Endodermal cell (in vitro differentiated cells): ENCODE measurements around the gene DCBLD1. TPM values are rescaled to one million over a fixed set of nuclear protein-coding genes. Genes with fewer than 3 reads are reported as not detected.

Experiments
- DNase-seq: peaks from one replicate; pipeline ENCODE4 v3.0.0-alpha.2; 2017
- H3K27ac ChIP-seq: 2 replicates; pipeline ENCODE4 v1.5.1; 2013; ENCODE audit warnings: mild to moderate bottlenecking, low read depth, low read length, moderate library complexity
- H3K27me3 ChIP-seq: 2 replicates; pipeline ENCODE4 v1.6.1; 2013; ENCODE audit warnings: mild to moderate bottlenecking, low read length, moderate library complexity; ENCODE audit not compliant: insufficient read depth, control insufficient read depth, poor library complexity, severe bottlenecking
- H3K36me3 ChIP-seq: 2 replicates; pipeline ENCODE4 v1.7.0; 2013; ENCODE audit warnings: mild to moderate bottlenecking, low read length, moderate library complexity; ENCODE audit not compliant: control insufficient read depth, insufficient read depth
- H3K4me1 ChIP-seq: one replicate; pipeline ENCODE4 v1.7.0; 2013; ENCODE audit warnings: low read length; ENCODE audit not compliant: control insufficient read depth, insufficient read depth
- H3K4me3 ChIP-seq: 2 replicates; pipeline ENCODE4 v1.5.1; 2013; ENCODE audit warnings: mild to moderate bottlenecking, low read length, moderate library complexity
- H3K9ac ChIP-seq: 2 replicates; pipeline ENCODE4 v1.6.1; 2013; ENCODE audit warnings: mild to moderate bottlenecking, low read length, moderate library complexity; ENCODE audit not compliant: poor library complexity, severe bottlenecking; ENCODE audit errors: extremely low read depth
- H3K9me3 ChIP-seq: 2 replicates; pipeline ENCODE4 v1.6.1; 2013; ENCODE audit warnings: mild to moderate bottlenecking, low read length, moderate library complexity; ENCODE audit not compliant: control insufficient read depth
- H3K27ac Mint-ChIP-seq: 2 replicates; pipeline ENCODE4 v1.8.0; 2020; ENCODE audit warnings: mixed read lengths
- H3K27me3 Mint-ChIP-seq: 2 replicates; pipeline ENCODE4 v1.8.0; 2021; ENCODE audit warnings: mild to moderate bottlenecking, mixed read lengths; ENCODE audit not compliant: insufficient read depth
- H3K36me3 Mint-ChIP-seq: 2 replicates; pipeline ENCODE4 v1.8.0; 2020; ENCODE audit warnings: low read depth, mixed read lengths
- H3K4me1 Mint-ChIP-seq: 2 replicates; pipeline ENCODE4 v1.8.0; 2020; ENCODE audit warnings: mixed read lengths
- H3K4me3 Mint-ChIP-seq: 2 replicates; pipeline ENCODE4 v1.8.0; 2020; ENCODE audit warnings: mild to moderate bottlenecking, moderate library complexity, mixed read lengths
- H3K9me3 Mint-ChIP-seq: 2 replicates; pipeline ENCODE4 v1.8.0; 2020; ENCODE audit warnings: mild to moderate bottlenecking, mixed read lengths
- WGBS, 2 experiments: methylation state at CpG; one replicate each; pipeline versions ENCODE4 v1.1.5 to v1.1.7; 2013; ENCODE audit warnings: missing lambda C conversion rate in 2 of 2, mixed read lengths in 1 of 2; ENCODE audit not compliant: insufficient coverage in 1 of 2, insufficient read length in 1 of 2; 5-methylcytosine and 5-hydroxymethylcytosine counted together
- total RNA-seq, 2 donors: library from RNA; stranded (reverse); fragmentation: NEBNext Ultra II Directional in 1 of 2; extraction: Animal tissue kit (Norgen Biotek cat#: 25700) in 1 of 2; gene quantifications; 2 replicates in 1 of 2; 3 replicates in 1 of 2; pipeline ENCODE4 v1.2.1, GENCODE V29; 2021
- TF ChIP-seq, protein P1 (sequence below): fragments of 200-600 bp; sonication (generic); conservative IDR thresholded peaks from 2 replicates; pipeline ENCODE4 v1.5.0; 2021; ENCODE audit warnings: antibody characterized with exemption, mild to moderate bottlenecking

DCBLD1 gene
- total RNA-seq, 2 donors from 2014 or later: 16.2 to 27.9 TPM

- no peak overlapping the region for H3K27ac Mint-ChIP-seq
- H3K9me3 Mint-ChIP-seq: no peaks in the 10 kb centered on the region
- no peaks in the 10 kb centered on the region for H3K4me1 Mint-ChIP-seq
- TF ChIP-seq, protein P1, sequence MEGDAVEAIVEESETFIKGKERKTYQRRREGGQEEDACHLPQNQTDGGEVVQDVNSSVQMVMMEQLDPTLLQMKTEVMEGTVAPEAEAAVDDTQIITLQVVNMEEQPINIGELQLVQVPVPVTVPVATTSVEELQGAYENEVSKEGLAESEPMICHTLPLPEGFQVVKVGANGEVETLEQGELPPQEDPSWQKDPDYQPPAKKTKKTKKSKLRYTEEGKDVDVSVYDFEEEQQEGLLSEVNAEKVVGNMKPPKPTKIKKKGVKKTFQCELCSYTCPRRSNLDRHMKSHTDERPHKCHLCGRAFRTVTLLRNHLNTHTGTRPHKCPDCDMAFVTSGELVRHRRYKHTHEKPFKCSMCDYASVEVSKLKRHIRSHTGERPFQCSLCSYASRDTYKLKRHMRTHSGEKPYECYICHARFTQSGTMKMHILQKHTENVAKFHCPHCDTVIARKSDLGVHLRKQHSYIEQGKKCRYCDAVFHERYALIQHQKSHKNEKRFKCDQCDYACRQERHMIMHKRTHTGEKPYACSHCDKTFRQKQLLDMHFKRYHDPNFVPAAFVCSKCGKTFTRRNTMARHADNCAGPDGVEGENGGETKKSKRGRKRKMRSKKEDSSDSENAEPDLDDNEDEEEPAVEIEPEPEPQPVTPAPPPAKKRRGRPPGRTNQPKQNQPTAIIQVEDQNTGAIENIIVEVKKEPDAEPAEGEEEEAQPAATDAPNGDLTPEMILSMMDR: no peak
- H3K27ac ChIP-seq: no peak overlapping the region
- peaks cover 15% of the 10 kb centered on the region for H3K27me3 Mint-ChIP-seq
- no peaks in the 10 kb centered on the region for H3K27me3 ChIP-seq
- H3K4me1 ChIP-seq: no peaks in the 10 kb centered on the region
- no peak overlapping the region for H3K9ac ChIP-seq
- WGBS, 2 experiments: 97% methylated on average over 4 of the region's 4 CpGs; no CpG with 5 or more reads in 1 of the 2 experiments
- no peaks in the 10 kb centered on the region for H3K36me3 Mint-ChIP-seq
- H3K4me3 Mint-ChIP-seq: no peak overlapping the region
- H3K4me3 ChIP-seq: no peak overlapping the region
- no peaks in the 10 kb centered on the region for H3K36me3 ChIP-seq
- H3K9me3 ChIP-seq: no peaks in the 10 kb centered on the region
- no peak for DNase-seq
Measured at GRCh38 chr6:117463762-117464665, 18.5 kb upstream of the DCBLD1 start.

- H3K9me3 Mint-ChIP-seq: no peaks in the 10 kb centered on the region
- H3K4me1 Mint-ChIP-seq: no peaks in the 10 kb centered on the region
- TF ChIP-seq, protein P1: no peak
- 61 to 70% methylated on average over 2 of the region's 2 CpGs for WGBS, 2 experiments
- Histone ChIP-seq H3K4me1 (no peaks in the 10 kb centered on the region), H3K4me3 (no peak overlapping the region), H3K36me3 (no peaks in the 10 kb centered on the region), H3K27ac (no peak overlapping the region), H3K9ac (no peak overlapping the region), H3K27me3 (no peaks in the 10 kb centered on the region), H3K9me3 (no peaks in the 10 kb centered on the region)
- H3K36me3 Mint-ChIP-seq: no peaks in the 10 kb centered on the region
- H3K4me3 Mint-ChIP-seq: no peak overlapping the region
- no peak for DNase-seq
- peaks cover 15% of the 10 kb centered on the region for H3K27me3 Mint-ChIP-seq
- H3K27ac Mint-ChIP-seq: no peak overlapping the region
Measured at GRCh38 chr6:117464700-117465099, 17.8 kb upstream of the DCBLD1 start.

GRCh38 chr6:117465691-117466090, 16.8 kb upstream of the DCBLD1 start:
- Mint-ChIP-seq H3K4me1 (no peaks in the 10 kb centered on the region), H3K9me3 (no peaks in the 10 kb centered on the region), H3K27me3 (peaks cover 15% of the 10 kb centered on the region), H3K27ac (no peak overlapping the region), H3K36me3 (no peaks in the 10 kb centered on the region), H3K4me3 (no peak overlapping the region)
- no peaks in the 10 kb centered on the region for H3K9me3 ChIP-seq
- H3K36me3 ChIP-seq: no peaks in the 10 kb centered on the region
- no peak overlapping the region for H3K9ac ChIP-seq
- no peak overlapping the region for H3K4me3 ChIP-seq
- WGBS, 2 experiments: 17 to 59% methylated on average over 1 of the region's 1 CpG
- TF ChIP-seq, protein P1: no peak
- no peaks in the 10 kb centered on the region for H3K4me1 ChIP-seq
- no peak for DNase-seq
- H3K27me3 ChIP-seq: no peaks in the 10 kb centered on the region
- H3K27ac ChIP-seq: no peak overlapping the region
